ENCODE data around the gene JHY.

DNA sequence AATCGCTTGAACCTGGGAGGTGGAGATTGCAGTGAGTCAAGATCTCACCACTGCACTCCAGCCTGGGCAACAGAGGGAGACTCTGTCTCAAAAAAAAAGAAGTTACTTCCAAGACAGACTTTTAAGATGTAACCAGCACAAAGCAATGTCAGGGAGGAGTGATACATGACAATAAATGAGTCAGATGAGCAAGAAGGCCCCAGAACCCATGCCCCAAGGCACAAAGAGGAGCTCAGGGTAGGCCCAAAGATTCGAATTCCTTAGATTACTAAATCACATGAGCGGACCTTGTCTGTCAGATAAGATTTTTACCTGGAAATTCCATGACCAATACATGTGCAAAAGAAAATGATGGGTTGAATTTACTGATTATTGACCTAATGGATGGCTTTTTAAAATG, 10.5 kb upstream of the JHY start:
- no peak for TF ChIP-seq FOS (IDR thresholded peaks at IDR 0.05; ENCODE audit: low read depth, low read length)
- TF ChIP-seq, protein P1, sequence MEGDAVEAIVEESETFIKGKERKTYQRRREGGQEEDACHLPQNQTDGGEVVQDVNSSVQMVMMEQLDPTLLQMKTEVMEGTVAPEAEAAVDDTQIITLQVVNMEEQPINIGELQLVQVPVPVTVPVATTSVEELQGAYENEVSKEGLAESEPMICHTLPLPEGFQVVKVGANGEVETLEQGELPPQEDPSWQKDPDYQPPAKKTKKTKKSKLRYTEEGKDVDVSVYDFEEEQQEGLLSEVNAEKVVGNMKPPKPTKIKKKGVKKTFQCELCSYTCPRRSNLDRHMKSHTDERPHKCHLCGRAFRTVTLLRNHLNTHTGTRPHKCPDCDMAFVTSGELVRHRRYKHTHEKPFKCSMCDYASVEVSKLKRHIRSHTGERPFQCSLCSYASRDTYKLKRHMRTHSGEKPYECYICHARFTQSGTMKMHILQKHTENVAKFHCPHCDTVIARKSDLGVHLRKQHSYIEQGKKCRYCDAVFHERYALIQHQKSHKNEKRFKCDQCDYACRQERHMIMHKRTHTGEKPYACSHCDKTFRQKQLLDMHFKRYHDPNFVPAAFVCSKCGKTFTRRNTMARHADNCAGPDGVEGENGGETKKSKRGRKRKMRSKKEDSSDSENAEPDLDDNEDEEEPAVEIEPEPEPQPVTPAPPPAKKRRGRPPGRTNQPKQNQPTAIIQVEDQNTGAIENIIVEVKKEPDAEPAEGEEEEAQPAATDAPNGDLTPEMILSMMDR (conservative IDR thresholded peaks at IDR 0.05; ENCODE audit: low read depth, low read length) = no peak
- no peak for TF ChIP-seq POLR2A (IDR thresholded peaks at IDR 0.05; ENCODE audit: low read depth, low read length)
- no peak for TF ChIP-seq CEBPB (IDR thresholded peaks at IDR 0.05; ENCODE audit: low read depth, low read length)
- TF ChIP-seq, protein P2, sequence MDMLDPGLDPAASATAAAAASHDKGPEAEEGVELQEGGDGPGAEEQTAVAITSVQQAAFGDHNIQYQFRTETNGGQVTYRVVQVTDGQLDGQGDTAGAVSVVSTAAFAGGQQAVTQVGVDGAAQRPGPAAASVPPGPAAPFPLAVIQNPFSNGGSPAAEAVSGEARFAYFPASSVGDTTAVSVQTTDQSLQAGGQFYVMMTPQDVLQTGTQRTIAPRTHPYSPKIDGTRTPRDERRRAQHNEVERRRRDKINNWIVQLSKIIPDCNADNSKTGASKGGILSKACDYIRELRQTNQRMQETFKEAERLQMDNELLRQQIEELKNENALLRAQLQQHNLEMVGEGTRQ (IDR thresholded peaks at IDR 0.05; ENCODE audit: low read depth, low read length) = no peak
- TF ChIP-seq RAD21 (IDR thresholded peaks at IDR 0.05; ENCODE audit: low read length) = no peak
- TF ChIP-seq CHD1 (IDR thresholded peaks at IDR 0.05; ENCODE audit: low read depth, low read length) = no peak
- no peak for TF ChIP-seq MAFK (IDR thresholded peaks at IDR 0.05; ENCODE audit: low read depth, low read length)
- no peak for TF ChIP-seq MAZ (IDR thresholded peaks at IDR 0.05; ENCODE audit: borderline replicate concordance, low read depth, low read length)
- no peak for TF ChIP-seq MXI1 (IDR thresholded peaks at IDR 0.05; ENCODE audit: borderline replicate concordance, low read depth, low read length)
- TF ChIP-seq RCOR1 (IDR thresholded peaks at IDR 0.05; ENCODE audit: insufficient replicate concordance, low read length) = no peak
- TF ChIP-seq, protein P3, sequence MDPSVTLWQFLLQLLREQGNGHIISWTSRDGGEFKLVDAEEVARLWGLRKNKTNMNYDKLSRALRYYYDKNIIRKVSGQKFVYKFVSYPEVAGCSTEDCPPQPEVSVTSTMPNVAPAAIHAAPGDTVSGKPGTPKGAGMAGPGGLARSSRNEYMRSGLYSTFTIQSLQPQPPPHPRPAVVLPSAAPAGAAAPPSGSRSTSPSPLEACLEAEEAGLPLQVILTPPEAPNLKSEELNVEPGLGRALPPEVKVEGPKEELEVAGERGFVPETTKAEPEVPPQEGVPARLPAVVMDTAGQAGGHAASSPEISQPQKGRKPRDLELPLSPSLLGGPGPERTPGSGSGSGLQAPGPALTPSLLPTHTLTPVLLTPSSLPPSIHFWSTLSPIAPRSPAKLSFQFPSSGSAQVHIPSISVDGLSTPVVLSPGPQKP (IDR thresholded peaks at IDR 0.05; ENCODE audit: borderline replicate concordance, low read depth, low read length) = no peak
- TF ChIP-seq NFE2L2 (IDR thresholded peaks at IDR 0.05; ENCODE audit: low read depth, low read length) = no peak
- no peak for TF ChIP-seq SMC3 (IDR thresholded peaks at IDR 0.05; ENCODE audit: low read depth, low read length)
